Panc1 (cell line): ENCODE measurements around the gene COL5A1.

ENCODE experiments used
- POLR2AphosphoS5 ChIP-seq: IDR thresholded peaks from 2 replicates; pipeline ENCODE4 v1.6.1; 2012; ENCODE audit warnings: mild to moderate bottlenecking, low read depth, low read length, moderate library complexity
- SIN3A ChIP-seq: IDR thresholded peaks from 2 replicates; pipeline ENCODE4 v1.6.1; 2012; ENCODE audit warnings: low read depth, mild to moderate bottlenecking, low read length, moderate library complexity, borderline replicate concordance; ENCODE audit not compliant: insufficient read depth
- TCF7L2 ChIP-seq: IDR thresholded peaks from 2 replicates; pipeline ENCODE4 v1.6.1; 2011; ENCODE audit warnings: mild to moderate bottlenecking, low read depth, low read length, inconsistent platforms
- TF ChIP-seq, protein P1 (sequence below): fragments of 450-650 bp; IDR thresholded peaks from 2 replicates; pipeline ENCODE4 v1.5.1; 2017; ENCODE audit warnings: mild to moderate bottlenecking
- TF ChIP-seq, protein P2 (sequence below), 2 experiments: IDR thresholded peaks; 2 replicates each; pipeline ENCODE4 v1.6.1; 2011 to 2012; ENCODE audit warnings: low read depth in 2 of 2, control low read depth in 1 of 2, low read length in 1 of 2, mild to moderate bottlenecking in 1 of 2, moderate library complexity in 1 of 2; ENCODE audit not compliant: insufficient read depth in 1 of 2

GRCh38 chr9:134676361-134676760 lies 34.8 kb downstream of the COL5A1 start:
- TF ChIP-seq, protein P1, sequence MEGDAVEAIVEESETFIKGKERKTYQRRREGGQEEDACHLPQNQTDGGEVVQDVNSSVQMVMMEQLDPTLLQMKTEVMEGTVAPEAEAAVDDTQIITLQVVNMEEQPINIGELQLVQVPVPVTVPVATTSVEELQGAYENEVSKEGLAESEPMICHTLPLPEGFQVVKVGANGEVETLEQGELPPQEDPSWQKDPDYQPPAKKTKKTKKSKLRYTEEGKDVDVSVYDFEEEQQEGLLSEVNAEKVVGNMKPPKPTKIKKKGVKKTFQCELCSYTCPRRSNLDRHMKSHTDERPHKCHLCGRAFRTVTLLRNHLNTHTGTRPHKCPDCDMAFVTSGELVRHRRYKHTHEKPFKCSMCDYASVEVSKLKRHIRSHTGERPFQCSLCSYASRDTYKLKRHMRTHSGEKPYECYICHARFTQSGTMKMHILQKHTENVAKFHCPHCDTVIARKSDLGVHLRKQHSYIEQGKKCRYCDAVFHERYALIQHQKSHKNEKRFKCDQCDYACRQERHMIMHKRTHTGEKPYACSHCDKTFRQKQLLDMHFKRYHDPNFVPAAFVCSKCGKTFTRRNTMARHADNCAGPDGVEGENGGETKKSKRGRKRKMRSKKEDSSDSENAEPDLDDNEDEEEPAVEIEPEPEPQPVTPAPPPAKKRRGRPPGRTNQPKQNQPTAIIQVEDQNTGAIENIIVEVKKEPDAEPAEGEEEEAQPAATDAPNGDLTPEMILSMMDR, result no peak
- TF ChIP-seq, protein P2, sequence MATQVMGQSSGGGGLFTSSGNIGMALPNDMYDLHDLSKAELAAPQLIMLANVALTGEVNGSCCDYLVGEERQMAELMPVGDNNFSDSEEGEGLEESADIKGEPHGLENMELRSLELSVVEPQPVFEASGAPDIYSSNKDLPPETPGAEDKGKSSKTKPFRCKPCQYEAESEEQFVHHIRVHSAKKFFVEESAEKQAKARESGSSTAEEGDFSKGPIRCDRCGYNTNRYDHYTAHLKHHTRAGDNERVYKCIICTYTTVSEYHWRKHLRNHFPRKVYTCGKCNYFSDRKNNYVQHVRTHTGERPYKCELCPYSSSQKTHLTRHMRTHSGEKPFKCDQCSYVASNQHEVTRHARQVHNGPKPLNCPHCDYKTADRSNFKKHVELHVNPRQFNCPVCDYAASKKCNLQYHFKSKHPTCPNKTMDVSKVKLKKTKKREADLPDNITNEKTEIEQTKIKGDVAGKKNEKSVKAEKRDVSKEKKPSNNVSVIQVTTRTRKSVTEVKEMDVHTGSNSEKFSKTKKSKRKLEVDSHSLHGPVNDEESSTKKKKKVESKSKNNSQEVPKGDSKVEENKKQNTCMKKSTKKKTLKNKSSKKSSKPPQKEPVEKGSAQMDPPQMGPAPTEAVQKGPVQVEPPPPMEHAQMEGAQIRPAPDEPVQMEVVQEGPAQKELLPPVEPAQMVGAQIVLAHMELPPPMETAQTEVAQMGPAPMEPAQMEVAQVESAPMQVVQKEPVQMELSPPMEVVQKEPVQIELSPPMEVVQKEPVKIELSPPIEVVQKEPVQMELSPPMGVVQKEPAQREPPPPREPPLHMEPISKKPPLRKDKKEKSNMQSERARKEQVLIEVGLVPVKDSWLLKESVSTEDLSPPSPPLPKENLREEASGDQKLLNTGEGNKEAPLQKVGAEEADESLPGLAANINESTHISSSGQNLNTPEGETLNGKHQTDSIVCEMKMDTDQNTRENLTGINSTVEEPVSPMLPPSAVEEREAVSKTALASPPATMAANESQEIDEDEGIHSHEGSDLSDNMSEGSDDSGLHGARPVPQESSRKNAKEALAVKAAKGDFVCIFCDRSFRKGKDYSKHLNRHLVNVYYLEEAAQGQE (IDR thresholded peaks at IDR 0.05; ENCODE audit: insufficient read depth in 1 of 2, low read depth in 2 of 2, low read length in 1 of 2), result no peak
- no peak for TF ChIP-seq POLR2AphosphoS5
- no peak for TF ChIP-seq SIN3A
- TF ChIP-seq TCF7L2, result no peak
